Measurements from ENCODE around the gene RALGPS1. TPM values are rescaled to one million over a fixed set of nuclear protein-coding genes. Genes with fewer than 3 reads are reported as not detected.

The RALGPS1 gene
- total RNA-seq, 1 experiment from 2014 or later: 28.5 TPM

GRCh38 chr9:127122176-127123063 is 207.8 kb downstream of the RALGPS1 start, which contains the start of gene ANGPTL2 (continued):
- 0 out of 2 replicates have a peak, but pooled peaks have one; percentile 49 for TF ChIP-seq AFF4 (CRISPR knock-in tag; IDR thresholded peaks at IDR 0.05; ENCODE audit: borderline replicate concordance)
- 0 out of 2 replicates have a peak, but pooled peaks have one; percentile 38 for TF ChIP-seq ATF3 (CRISPR knock-in tag; conservative IDR thresholded peaks at IDR 0.05)
- peak; percentile 59; the same call in 1 of the 2 replicates for TF ChIP-seq TEAD1 (CRISPR knock-in tag; IDR thresholded peaks at IDR 0.05)

- Mint-ChIP-seq H3K9me3 (no peaks in the 10 kb centered on the region), H3K4me3 (peak overlapping the region; percentile 55), H3K27ac (peak overlapping the region; percentile 40; the same call in 1 of the 2 replicates), H3K4me1 (peaks cover 29% of the 10 kb centered on the region), H3K27me3 (ENCODE audit: low read depth) (no peaks in the 10 kb centered on the region; the same call in none of the 2 replicates), H3K36me3 (no peaks in the 10 kb centered on the region)
- ChIA-PET POLR2A (interaction anchor here (0.5 to 1.7 kb wide), 11 partner anchors 10 to 333 kb away, joined by 3 to 11 read pairs (median 3); partner anchors contain the start of gene RALGPS1), CTCF (interaction anchor here (0.6 to 2.4 kb wide), 18 partner anchors 8 to 273 kb away, joined by 3 to 15 read pairs (median 5); partner anchors contain the start of gene SLC2A8)
- DNase-seq (ENCODE audit: low spot score) (no peak), ATAC-seq (no peak)
- TF ChIP-seq GRHL2 (CRISPR knock-in tag; IDR thresholded peaks at IDR 0.05; ENCODE audit: insufficient replicate concordance, severe bottlenecking) (no peak), SP1 (CRISPR knock-in tag; conservative IDR thresholded peaks at IDR 0.05) (peak; percentile 12; the same call in 1 of the 2 replicates), ZNF232 (CRISPR knock-in tag; IDR thresholded peaks at IDR 0.05) (0 out of 2 replicates have a peak, but pooled peaks have one; percentile 49), ZBTB21 (CRISPR knock-in tag; IDR thresholded peaks at IDR 0.05; ENCODE audit: borderline replicate concordance) (no peak; the same call in 1 of the 2 replicates), ZNF671 (CRISPR knock-in tag; IDR thresholded peaks at IDR 0.05) (no peak), ZNF281 (CRISPR knock-in tag; IDR thresholded peaks at IDR 0.05) (no peak), ATF2 (CRISPR knock-in tag; IDR thresholded peaks at IDR 0.05; ENCODE audit: borderline replicate concordance, low read depth) (peak; percentile 26; the same call in 1 of the 2 replicates), FOXP1 (CRISPR knock-in tag; IDR thresholded peaks at IDR 0.05; ENCODE audit: borderline replicate concordance) (0 out of 2 replicates have a peak, but pooled peaks have one; percentile 16), E2F4 (CRISPR knock-in tag; IDR thresholded peaks at IDR 0.05; ENCODE audit: borderline replicate concordance, low read depth) (0 out of 2 replicates have a peak, but pooled peaks have one; percentile 5), NFE2L1 (CRISPR knock-in tag; IDR thresholded peaks at IDR 0.05) (0 out of 2 replicates have a peak, but pooled peaks have one; percentile 85), NFYB (CRISPR knock-in tag; conservative IDR thresholded peaks at IDR 0.05; ENCODE audit: low read depth) (0 out of 2 replicates have a peak, but pooled peaks have one; percentile 18), FOXK1 (CRISPR knock-in tag; IDR thresholded peaks at IDR 0.05) (no peak; the same call in 1 of the 2 replicates), USF1 (CRISPR knock-in tag; IDR thresholded peaks at IDR 0.05) (0 out of 2 replicates have a peak, but pooled peaks have one; percentile 16), ZNF138 (CRISPR knock-in tag; conservative IDR thresholded peaks at IDR 0.05) (0 out of 2 replicates have a peak, but pooled peaks have one; percentile 1), ZSCAN18 (CRISPR knock-in tag; IDR thresholded peaks at IDR 0.05) (no peak), ZNF396 (CRISPR knock-in tag; IDR thresholded peaks at IDR 0.05; ENCODE audit: borderline replicate concordance) (no peak)
Measured at GRCh38 chr9:127123064-127123890, 208.7 kb downstream of the RALGPS1 start.
